ENCODE data around the gene SH3RF3.

The SH3RF3 gene

DNA sequence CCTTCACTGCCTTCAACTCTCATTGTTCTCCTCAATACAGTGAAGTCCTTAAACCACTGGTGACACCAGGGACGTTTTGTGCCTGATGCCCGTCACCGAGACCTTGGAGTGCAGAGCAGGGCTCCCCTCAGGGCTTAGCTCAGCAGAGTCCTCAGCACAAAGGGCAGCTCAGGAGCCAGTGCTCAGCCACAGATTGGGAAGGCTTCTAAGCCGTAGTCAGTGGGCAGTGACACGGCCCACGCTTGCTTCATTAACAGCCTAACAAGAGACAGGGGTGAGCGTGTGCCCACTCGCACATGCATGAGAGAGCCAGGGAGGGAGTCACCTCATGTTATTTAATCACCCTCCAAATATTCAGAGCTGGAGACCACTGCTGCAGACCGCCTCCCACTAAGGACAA, 137.5 kb downstream of the SH3RF3 start:
- no peak for DNase-seq

GRCh38 chr2:109266998-109267854, 138.2 kb downstream of the SH3RF3 start:
- no peak for DNase-seq

DNA sequence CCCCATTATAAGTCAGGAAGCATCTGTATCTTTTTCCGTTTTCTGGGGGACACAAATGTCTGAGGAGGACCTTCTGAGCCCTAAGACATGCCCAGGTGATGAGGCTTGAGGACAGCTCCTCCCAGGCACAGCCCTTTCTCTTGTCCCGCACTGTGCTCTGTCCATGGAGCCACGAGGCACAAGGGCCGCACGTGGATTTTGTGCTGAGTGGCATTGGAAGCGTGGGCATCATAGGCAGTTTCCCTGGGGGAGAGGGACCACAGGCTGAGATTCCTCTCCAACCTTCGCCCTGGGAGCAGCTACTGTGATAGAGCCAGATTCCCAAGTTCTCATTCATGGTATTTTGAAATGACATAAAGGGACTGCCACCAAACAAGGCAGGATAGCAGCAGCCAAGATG, 139.9 kb downstream of the SH3RF3 start:
- DNase-seq: no peak

DNA sequence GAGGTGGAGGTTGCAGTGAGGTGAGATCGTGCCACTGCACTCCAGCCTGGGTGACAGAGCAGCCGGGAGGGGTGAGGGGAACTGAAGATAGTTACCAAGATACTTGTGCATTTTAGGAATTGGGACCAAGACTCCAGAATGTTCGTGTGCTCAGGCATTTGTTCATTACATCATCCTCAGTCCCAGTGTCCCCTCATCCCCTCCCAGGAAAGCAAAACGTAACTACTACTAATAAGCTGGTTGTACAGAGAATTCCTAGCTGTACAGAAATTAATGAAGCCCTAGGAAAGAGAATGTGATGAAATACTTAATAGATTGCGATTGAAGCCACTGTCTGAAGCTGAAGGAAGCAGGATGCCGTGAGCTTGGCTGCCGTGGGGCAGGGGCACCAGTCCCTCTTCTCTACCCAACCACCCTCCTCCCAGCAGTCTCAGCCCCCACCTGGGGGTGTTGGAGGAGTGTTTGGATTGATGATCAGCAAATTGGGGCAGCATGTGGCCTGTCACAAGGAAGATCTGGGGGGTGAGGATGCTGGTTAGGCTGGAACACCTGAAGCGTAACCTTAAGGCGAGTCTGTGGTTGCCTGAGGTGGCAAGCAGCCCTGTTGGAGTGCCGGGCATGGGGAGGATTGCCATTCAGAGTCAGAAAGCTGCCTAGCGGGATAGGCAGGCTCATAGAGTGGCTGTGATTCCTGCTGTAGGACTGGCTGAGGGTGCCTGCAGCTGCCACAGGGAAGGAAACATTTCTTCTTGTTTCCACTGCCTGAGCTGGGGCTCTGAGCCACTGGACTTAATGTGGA, 140.9 kb downstream of the SH3RF3 start:
- no peak for DNase-seq

GRCh38 chr2:109270505-109271312, 141.7 kb downstream of the SH3RF3 start:
- no peak for DNase-seq

GRCh38 chr2:109271920-109272319, 142.9 kb downstream of the SH3RF3 start:
- DNase-seq: no peak

DNA sequence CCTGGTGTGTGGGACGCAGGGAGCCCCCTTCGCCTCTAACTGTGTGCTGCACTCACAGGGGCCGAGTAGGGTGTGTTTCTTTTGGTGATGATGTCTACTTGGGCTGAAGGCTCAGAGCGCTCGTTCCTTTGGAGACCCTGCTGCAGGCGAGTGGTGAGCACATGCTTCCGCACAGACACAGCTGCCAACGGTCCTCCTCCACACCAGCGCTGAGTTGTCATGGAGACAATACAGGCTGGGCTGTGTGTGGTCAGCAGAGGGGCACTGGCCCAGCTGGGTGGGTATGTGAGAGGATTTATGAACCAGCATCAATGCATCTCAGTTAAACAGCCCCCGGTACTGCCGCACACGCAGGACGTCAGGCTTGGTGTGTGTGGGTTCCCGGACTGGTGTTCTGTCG, 143.5 kb downstream of the SH3RF3 start:
- no peak for DNase-seq

DNA sequence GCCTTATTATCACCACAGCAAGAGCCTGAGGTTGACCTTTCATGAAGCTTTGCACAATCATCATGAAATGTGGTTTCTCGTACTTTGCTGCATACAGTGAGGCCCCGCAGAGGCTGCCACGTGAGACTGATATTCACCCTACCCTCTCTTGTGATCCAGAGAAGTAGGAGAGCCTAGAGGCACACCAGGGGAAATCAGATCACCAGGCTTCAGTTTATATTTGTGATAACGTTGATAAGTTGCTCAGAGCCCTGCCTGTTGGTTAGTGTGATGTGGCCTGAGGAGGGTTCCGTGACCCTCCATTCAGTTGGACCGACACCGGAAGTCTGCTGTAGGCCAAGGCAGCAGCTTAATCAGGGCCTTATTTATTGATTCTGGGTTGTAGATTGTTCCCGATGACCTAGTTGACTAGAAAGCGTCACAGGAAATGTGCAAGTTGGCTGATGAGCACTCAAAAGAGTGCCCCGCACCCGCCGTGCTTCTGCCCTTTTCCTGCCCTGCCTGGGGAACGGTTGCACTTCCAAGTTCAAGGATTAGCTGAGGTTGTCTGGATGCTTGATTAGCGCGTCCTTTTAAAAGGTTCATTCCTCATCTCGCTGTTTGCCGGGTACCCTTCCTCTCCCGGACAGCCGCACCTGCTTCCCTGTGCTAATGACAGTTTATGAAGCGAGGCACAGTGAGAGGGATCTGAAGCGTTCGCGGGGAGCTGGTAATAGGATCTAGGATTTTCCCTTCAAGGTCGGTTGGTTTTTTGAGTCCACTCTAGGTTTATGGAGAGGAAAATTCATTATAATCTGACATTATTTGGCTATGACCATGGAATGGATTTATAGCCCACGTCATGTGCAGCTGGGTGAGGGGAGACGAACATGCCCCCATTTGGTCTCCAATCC, 146.4 kb downstream of the SH3RF3 start:
- DNase-seq: no peak

DNA sequence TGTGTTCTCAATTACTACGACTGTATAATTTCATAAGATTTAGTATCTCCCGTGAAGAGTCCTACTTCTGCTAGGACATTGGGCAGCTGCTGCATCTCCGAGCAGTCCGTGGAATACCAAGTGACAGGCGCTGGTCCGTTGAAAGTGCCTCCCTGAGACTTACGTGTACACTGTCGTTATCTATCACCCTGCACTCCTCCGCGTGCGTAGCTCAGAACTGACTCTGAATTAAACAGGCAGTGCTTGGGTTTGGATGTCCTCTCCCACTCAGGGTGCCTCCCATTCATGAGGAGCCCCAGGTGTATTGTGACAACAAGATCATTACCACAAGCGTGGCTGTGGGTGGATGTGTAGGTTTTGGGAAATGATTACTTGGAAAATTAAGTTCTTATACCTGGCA, 148.4 kb downstream of the SH3RF3 start:
- no peak for DNase-seq

GRCh38 chr2:109279243-109279860, 150.3 kb downstream of the SH3RF3 start:
- no peak for DNase-seq

DNA sequence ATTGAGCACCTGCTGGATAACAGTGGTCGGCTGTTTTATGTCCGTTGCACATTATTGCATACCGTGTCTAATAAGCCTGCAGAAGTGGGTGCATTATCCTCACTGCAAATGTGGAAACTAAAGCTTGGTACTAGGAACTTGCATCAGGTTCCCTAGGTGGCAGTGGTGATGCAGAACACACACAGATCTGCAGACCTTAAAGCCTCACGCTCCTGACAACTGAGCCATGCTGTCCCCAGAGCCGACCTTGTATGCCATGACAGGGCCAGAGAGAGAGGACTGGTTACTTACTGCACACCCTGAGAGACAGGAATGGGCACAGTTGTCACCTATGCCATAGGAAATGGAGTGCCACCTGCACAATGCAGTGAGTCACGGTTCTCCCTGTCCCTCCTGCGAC, 151.8 kb downstream of the SH3RF3 start:
- no peak for DNase-seq

- DNase-seq: no peak
Observed at GRCh38 chr2:109282360-109282759, 153.4 kb downstream of the SH3RF3 start.

DNA sequence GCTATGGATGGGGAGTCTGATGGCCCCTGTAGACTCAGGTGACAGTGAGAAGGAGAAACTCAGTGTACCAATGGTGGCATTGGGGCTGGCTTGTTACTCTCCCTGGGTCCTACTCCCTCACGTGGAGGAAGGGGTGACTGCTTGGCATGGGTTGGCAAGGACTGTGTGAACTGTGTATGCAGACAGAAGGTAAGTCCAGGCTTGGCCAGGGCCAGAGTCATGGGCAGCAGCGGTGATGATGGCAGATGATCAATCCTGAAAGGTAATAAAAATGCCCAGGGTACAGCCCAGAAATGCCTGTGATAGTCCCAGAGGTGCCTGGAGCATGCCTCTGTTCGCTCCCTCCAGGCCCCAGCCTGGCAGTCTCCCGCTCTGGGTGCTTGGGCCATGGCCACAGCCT, 153.9 kb downstream of the SH3RF3 start:
- DNase-seq: no peak

GRCh38 chr2:109284826-109285225, 155.8 kb downstream of the SH3RF3 start:
- DNase-seq: no peak

GRCh38 chr2:109285244-109285651, 156.2 kb downstream of the SH3RF3 start:
- DNase-seq: no peak

GRCh38 chr2:109287413-109287812, 158.4 kb downstream of the SH3RF3 start:
- no peak for DNase-seq

- DNase-seq: no peak
Observed at GRCh38 chr2:109287838-109288237, 158.8 kb downstream of the SH3RF3 start.

DNA sequence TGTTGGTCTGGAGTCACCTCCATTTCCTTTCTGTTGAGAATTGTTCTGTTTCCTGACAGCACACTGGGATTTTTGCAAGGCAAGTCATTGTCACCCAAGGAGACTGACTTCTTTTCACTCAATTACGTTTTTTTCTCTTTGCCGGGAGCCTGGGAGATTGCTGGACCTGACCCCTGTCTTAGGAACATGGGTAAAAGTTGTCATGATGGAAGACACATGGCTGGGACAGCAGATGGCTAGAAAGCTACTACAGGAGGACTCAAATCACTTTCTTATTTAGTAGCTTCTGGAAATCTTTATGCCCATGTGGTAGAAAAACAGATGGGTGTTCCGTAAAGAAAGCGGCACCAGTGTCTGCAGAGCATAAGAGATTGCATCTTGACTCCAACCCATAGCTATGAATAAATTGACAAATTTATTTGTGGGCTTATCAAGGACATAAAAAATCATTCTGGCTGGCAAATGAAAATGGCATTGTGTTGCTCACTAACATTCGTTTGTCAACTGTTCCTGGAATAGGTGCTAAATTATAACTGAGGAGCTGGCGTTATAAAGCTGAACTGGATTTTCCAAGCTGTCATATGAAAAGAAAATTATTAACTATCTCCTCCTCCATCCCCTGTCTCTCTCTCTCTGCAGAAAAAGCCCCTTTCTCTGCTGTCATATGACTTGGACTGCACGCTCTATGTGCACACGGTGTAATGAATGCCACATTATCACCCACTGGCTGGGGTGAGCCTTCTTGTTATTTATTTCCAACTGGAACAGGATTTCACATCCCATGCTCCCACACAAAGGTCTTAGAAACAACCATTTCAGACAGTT, 159.8 kb downstream of the SH3RF3 start:
- no peak for DNase-seq

DNA sequence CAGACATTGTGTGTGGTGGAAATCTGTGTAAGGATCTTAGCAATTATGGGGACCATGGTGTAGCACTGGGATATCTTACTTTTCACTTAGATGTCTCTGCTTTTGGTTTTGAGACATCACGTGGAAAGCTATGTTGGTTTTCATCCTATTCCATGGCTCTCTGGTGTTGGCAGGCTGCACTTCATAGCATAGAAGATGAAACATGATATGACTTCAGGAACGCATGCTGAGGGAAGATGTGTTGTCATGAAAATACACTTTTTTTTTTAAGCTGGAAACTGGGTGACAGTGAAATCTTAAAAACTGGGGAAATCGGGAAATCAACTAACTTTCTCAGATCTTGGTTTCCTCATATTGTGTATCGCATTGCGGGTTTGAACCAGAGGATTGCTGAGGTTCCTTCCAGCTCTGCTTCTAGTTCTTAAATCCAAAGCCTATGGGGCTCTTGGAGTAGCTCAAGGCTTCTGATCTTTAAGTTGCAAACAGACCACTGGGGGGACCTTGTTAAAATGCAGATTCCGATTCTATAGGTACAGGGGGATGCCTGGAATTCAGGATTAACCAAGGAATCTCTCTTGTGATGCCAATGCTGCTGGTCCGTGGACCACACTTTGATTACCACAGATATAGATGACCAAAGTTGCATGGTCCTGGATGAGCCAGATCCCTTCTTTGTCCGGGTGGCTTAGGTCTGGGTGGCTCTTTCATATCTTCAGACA, 160.7 kb downstream of the SH3RF3 start:
- no peak for DNase-seq
